Measurements from ENCODE around the gene KCNK4.

DNA sequence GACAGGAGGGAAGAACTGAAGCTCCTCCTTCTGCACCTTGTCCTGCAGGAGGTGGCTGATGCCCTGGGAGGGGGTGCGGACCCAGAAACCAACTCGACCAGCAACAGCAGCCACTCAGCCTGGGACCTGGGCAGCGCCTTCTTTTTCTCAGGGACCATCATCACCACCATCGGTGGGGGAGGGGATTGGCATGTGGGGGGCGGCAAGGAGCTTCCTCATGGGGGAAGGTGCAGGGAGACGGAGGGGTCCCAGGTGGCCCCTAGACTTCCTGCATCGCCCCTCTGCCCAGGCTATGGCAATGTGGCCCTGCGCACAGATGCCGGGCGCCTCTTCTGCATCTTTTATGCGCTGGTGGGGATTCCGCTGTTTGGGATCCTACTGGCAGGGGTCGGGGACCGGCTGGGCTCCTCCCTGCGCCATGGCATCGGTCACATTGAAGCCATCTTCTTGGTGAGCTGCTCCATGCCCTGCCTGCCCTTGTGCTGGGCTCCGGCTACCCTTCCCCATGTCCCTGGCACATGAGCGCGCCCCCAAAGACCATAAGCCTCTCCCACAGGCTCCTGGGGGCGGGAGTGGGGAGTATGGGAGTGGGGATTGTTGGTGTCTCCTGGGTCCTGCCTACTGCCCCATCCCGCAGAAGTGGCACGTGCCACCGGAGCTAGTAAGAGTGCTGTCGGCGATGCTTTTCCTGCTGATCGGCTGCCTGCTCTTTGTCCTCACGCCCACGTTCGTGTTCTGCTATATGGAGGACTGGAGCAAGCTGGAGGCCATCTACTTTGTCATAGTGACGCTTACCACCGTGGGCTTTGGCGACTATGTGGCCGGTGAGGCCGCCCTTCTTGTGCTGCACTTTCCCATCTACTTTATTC, 6.0 kb downstream of the KCNK4 start:
- TF ChIP-seq, protein P1, sequence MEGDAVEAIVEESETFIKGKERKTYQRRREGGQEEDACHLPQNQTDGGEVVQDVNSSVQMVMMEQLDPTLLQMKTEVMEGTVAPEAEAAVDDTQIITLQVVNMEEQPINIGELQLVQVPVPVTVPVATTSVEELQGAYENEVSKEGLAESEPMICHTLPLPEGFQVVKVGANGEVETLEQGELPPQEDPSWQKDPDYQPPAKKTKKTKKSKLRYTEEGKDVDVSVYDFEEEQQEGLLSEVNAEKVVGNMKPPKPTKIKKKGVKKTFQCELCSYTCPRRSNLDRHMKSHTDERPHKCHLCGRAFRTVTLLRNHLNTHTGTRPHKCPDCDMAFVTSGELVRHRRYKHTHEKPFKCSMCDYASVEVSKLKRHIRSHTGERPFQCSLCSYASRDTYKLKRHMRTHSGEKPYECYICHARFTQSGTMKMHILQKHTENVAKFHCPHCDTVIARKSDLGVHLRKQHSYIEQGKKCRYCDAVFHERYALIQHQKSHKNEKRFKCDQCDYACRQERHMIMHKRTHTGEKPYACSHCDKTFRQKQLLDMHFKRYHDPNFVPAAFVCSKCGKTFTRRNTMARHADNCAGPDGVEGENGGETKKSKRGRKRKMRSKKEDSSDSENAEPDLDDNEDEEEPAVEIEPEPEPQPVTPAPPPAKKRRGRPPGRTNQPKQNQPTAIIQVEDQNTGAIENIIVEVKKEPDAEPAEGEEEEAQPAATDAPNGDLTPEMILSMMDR (IDR thresholded peaks at IDR 0.05; ENCODE audit: low read depth, low read length, missing input control): no peak
- TF ChIP-seq GABPA (IDR thresholded peaks at IDR 0.05 in 1 of 2, conservative IDR thresholded peaks at IDR 0.05 in 1 of 2): no peak
- TF ChIP-seq TAF1 (conservative IDR thresholded peaks at IDR 0.05): no peak
- no peak for TF ChIP-seq RXRA (IDR thresholded peaks at IDR 0.05)
- TF ChIP-seq, protein P2, sequence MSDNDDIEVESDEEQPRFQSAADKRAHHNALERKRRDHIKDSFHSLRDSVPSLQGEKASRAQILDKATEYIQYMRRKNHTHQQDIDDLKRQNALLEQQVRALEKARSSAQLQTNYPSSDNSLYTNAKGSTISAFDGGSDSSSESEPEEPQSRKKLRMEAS (IDR thresholded peaks at IDR 0.05): no peak
- no peak for TF ChIP-seq RAD21 (IDR thresholded peaks at IDR 0.05)
- TF ChIP-seq, protein P3, sequence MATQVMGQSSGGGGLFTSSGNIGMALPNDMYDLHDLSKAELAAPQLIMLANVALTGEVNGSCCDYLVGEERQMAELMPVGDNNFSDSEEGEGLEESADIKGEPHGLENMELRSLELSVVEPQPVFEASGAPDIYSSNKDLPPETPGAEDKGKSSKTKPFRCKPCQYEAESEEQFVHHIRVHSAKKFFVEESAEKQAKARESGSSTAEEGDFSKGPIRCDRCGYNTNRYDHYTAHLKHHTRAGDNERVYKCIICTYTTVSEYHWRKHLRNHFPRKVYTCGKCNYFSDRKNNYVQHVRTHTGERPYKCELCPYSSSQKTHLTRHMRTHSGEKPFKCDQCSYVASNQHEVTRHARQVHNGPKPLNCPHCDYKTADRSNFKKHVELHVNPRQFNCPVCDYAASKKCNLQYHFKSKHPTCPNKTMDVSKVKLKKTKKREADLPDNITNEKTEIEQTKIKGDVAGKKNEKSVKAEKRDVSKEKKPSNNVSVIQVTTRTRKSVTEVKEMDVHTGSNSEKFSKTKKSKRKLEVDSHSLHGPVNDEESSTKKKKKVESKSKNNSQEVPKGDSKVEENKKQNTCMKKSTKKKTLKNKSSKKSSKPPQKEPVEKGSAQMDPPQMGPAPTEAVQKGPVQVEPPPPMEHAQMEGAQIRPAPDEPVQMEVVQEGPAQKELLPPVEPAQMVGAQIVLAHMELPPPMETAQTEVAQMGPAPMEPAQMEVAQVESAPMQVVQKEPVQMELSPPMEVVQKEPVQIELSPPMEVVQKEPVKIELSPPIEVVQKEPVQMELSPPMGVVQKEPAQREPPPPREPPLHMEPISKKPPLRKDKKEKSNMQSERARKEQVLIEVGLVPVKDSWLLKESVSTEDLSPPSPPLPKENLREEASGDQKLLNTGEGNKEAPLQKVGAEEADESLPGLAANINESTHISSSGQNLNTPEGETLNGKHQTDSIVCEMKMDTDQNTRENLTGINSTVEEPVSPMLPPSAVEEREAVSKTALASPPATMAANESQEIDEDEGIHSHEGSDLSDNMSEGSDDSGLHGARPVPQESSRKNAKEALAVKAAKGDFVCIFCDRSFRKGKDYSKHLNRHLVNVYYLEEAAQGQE (IDR thresholded peaks at IDR 0.05): no peak
- TF ChIP-seq, protein P4, sequence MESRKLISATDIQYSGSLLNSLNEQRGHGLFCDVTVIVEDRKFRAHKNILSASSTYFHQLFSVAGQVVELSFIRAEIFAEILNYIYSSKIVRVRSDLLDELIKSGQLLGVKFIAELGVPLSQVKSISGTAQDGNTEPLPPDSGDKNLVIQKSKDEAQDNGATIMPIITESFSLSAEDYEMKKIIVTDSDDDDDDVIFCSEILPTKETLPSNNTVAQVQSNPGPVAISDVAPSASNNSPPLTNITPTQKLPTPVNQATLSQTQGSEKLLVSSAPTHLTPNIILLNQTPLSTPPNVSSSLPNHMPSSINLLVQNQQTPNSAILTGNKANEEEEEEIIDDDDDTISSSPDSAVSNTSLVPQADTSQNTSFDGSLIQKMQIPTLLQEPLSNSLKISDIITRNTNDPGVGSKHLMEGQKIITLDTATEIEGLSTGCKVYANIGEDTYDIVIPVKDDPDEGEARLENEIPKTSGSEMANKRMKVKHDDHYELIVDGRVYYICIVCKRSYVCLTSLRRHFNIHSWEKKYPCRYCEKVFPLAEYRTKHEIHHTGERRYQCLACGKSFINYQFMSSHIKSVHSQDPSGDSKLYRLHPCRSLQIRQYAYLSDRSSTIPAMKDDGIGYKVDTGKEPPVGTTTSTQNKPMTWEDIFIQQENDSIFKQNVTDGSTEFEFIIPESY (IDR thresholded peaks at IDR 0.05): no peak

Data from liver (tissue), 3 donors.